GM12891 (cell line): ENCODE data around the gene AXIN1.

Source experiments
- POLR2A ChIP-seq: IDR thresholded peaks from 2 replicates; pipeline ENCODE4 v1.6.1; 2011; ENCODE audit warnings: low read depth, low read length, control low read depth
- POLR2AphosphoS5 ChIP-seq: IDR thresholded peaks from 2 replicates; pipeline ENCODE4 v1.6.1; 2011; ENCODE audit warnings: low read depth, low read length, control low read depth
- TAF1 ChIP-seq: IDR thresholded peaks from 2 replicates; pipeline ENCODE4 v1.6.1; 2011; ENCODE audit warnings: low read depth, low read length, control low read depth

- TF ChIP-seq POLR2A (no peak), TAF1 (no peak), POLR2AphosphoS5 (no peak)
Measured at GRCh38 chr16:342455-343213, 9.9 kb downstream of the AXIN1 start.
